Measurements from ENCODE around the gene ANKRD17.

The ANKRD17 gene

GRCh38 chr4:73252001-73252400, 6.6 kb downstream of the ANKRD17 start:
- peaks cover 38% of the 10 kb centered on the region for H3K4me1 ChIP-seq (ENCODE audit: control insufficient read depth, low read length)
- H3K36me3 ChIP-seq (ENCODE audit: control insufficient read depth, low read length), result peaks cover 88% of the 10 kb centered on the region
- no peak overlapping the region for H3K27ac ChIP-seq (ENCODE audit: low read depth, low read length)
- H3K27me3 ChIP-seq (ENCODE audit: control insufficient read depth, low read length), result no peaks in the 10 kb centered on the region
- H3K79me2 ChIP-seq (ENCODE audit: control insufficient read depth, low read length), result peaks cover 100% of the 10 kb centered on the region
- H4K20me1 ChIP-seq (ENCODE audit: control insufficient read depth, insufficient read depth, low read depth, low read length), result peaks cover 29% of the 10 kb centered on the region
- no peak overlapping the region for H3K4me3 ChIP-seq (ENCODE audit: low read length)
- TF ChIP-seq EZH2phosphoT487 (IDR thresholded peaks at IDR 0.05; ENCODE audit: borderline replicate concordance, low read length), result no peak
- TF ChIP-seq, protein P1, sequence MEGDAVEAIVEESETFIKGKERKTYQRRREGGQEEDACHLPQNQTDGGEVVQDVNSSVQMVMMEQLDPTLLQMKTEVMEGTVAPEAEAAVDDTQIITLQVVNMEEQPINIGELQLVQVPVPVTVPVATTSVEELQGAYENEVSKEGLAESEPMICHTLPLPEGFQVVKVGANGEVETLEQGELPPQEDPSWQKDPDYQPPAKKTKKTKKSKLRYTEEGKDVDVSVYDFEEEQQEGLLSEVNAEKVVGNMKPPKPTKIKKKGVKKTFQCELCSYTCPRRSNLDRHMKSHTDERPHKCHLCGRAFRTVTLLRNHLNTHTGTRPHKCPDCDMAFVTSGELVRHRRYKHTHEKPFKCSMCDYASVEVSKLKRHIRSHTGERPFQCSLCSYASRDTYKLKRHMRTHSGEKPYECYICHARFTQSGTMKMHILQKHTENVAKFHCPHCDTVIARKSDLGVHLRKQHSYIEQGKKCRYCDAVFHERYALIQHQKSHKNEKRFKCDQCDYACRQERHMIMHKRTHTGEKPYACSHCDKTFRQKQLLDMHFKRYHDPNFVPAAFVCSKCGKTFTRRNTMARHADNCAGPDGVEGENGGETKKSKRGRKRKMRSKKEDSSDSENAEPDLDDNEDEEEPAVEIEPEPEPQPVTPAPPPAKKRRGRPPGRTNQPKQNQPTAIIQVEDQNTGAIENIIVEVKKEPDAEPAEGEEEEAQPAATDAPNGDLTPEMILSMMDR (IDR thresholded peaks at IDR 0.05; ENCODE audit: low read depth, low read length, poor library complexity, severe bottlenecking), result no peak
- H3K4me2 ChIP-seq (ENCODE audit: low read length), result no peak overlapping the region
- H3K9me2 ChIP-seq (replicated peaks; ENCODE audit: control insufficient read depth, low read length), result no peaks in the 10 kb centered on the region
- H3K9me3 ChIP-seq (ENCODE audit: control insufficient read depth, insufficient read depth, low read length), result no peaks in the 10 kb centered on the region
- no peaks in the 10 kb centered on the region for H3F3A ChIP-seq (ENCODE audit: control insufficient read depth, insufficient read depth)

GRCh38 chr4:73251384-73251783, 7.2 kb downstream of the ANKRD17 start:
- Histone ChIP-seq H3K27ac (ENCODE audit: low read depth, low read length) (no peak overlapping the region), H3K36me3 (ENCODE audit: control insufficient read depth, low read length) (peaks cover 88% of the 10 kb centered on the region), H3F3A (ENCODE audit: control insufficient read depth, insufficient read depth) (peaks cover 2% of the 10 kb centered on the region; the same call in 1 of the 2 replicates), H3K4me2 (ENCODE audit: low read length) (no peak overlapping the region), H3K9me3 (ENCODE audit: control insufficient read depth, insufficient read depth, low read length) (no peaks in the 10 kb centered on the region), H3K4me3 (ENCODE audit: low read length) (no peak overlapping the region), H4K20me1 (ENCODE audit: control insufficient read depth, insufficient read depth, low read depth, low read length) (peaks cover 28% of the 10 kb centered on the region), H3K9me2 (replicated peaks; ENCODE audit: control insufficient read depth, low read length) (no peaks in the 10 kb centered on the region), H3K79me2 (ENCODE audit: control insufficient read depth, low read length) (peaks cover 100% of the 10 kb centered on the region), H3K27me3 (ENCODE audit: control insufficient read depth, low read length) (no peaks in the 10 kb centered on the region), H3K4me1 (ENCODE audit: control insufficient read depth, low read length) (peaks cover 32% of the 10 kb centered on the region)
- TF ChIP-seq, protein P1 (IDR thresholded peaks at IDR 0.05; ENCODE audit: low read depth, low read length, poor library complexity, severe bottlenecking), result no peak
- TF ChIP-seq EZH2phosphoT487 (IDR thresholded peaks at IDR 0.05; ENCODE audit: borderline replicate concordance, low read length), result no peak

DNA sequence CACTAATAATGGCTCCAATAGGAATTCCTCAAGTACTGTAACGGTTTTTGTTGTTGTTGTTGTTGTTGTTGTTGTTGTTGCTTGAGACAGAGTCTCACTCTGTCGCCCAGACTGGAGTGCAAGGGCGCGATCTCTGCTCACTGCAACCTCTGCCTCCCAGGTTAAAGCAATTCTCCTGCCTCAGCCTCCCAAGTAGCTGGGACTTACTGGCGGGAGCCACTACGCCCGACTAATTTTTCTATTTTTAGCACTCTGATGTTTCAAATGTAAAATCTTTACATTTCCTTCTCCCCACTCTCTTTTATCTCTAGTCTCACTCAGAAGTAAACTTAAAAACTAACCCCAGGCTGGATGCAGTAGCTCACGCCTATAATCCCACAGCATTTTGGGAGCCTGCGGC, 8.0 kb downstream of the ANKRD17 start:
- H4K20me1 ChIP-seq (ENCODE audit: control insufficient read depth, insufficient read depth, low read depth, low read length), result peaks cover 27% of the 10 kb centered on the region
- H3K4me2 ChIP-seq (ENCODE audit: low read length), result no peak overlapping the region
- no peaks in the 10 kb centered on the region for H3K9me3 ChIP-seq (ENCODE audit: control insufficient read depth, insufficient read depth, low read length)
- H3K79me2 ChIP-seq (ENCODE audit: control insufficient read depth, low read length), result peaks cover 100% of the 10 kb centered on the region
- no peak overlapping the region for H3K4me3 ChIP-seq (ENCODE audit: low read length)
- peaks cover 88% of the 10 kb centered on the region for H3K36me3 ChIP-seq (ENCODE audit: control insufficient read depth, low read length)
- no peaks in the 10 kb centered on the region for H3K9me2 ChIP-seq (replicated peaks; ENCODE audit: control insufficient read depth, low read length)
- no peak overlapping the region for H3K27ac ChIP-seq (ENCODE audit: low read depth, low read length)
- peaks cover 2% of the 10 kb centered on the region; the same call in 1 of the 2 replicates for H3F3A ChIP-seq (ENCODE audit: control insufficient read depth, insufficient read depth)
- no peaks in the 10 kb centered on the region for H3K27me3 ChIP-seq (ENCODE audit: control insufficient read depth, low read length)
- TF ChIP-seq EZH2phosphoT487 (IDR thresholded peaks at IDR 0.05; ENCODE audit: borderline replicate concordance, low read length), result no peak
- TF ChIP-seq, protein P1 (IDR thresholded peaks at IDR 0.05; ENCODE audit: low read depth, low read length, poor library complexity, severe bottlenecking), result no peak
- peaks cover 25% of the 10 kb centered on the region for H3K4me1 ChIP-seq (ENCODE audit: control insufficient read depth, low read length)

Data from DOHH2 (cell line).